Keratinocyte (primary cell): ENCODE measurements around the gene SUPT16H. TPM values are rescaled to one million over a fixed set of nuclear protein-coding genes. Genes with fewer than 3 reads are reported as not detected.

Source experiments
- DNase-seq: peaks from one replicate; pipeline ENCODE4 v3.0.0-alpha.2; 2011; ENCODE audit warnings: low read depth, missing footprints, low spot score
- FAIRE-seq: peaks from 2 replicates; lab custom pipeline; 2011; peaks lifted over from hg19 to GRCh38; lab: Jason Lieb, UNC
- H2AFZ ChIP-seq: 2 replicates; pipeline ENCODE4 v1.6.0; 2012; ENCODE audit warnings: low read length, control low read depth, inconsistent platforms; ENCODE audit not compliant: control insufficient read depth
- H3K27ac ChIP-seq: 2 replicates; pipeline ENCODE4 v1.5.1; 2011; ENCODE audit warnings: low read length; ENCODE audit not compliant: control insufficient read depth, insufficient read depth
- H3K27me3 ChIP-seq: 3 replicates; pipeline ENCODE4 v1.6.0; 2011; ENCODE audit warnings: low read length; ENCODE audit not compliant: control insufficient read depth, insufficient read depth; ENCODE audit errors: extremely low read depth
- H3K36me3 ChIP-seq, 2 experiments: 2 replicates in 1 of 2; 3 replicates in 1 of 2; pipeline ENCODE4 v1.5.1; 2011; ENCODE audit warnings: low read length in 2 of 2, mild to moderate bottlenecking in 1 of 2; ENCODE audit not compliant: control insufficient read depth in 2 of 2, insufficient read depth in 2 of 2; ENCODE audit errors: extremely low read depth in 1 of 2
- H3K4me1 ChIP-seq: 3 replicates; pipeline ENCODE4 v1.5.1; 2011; ENCODE audit warnings: low read length; ENCODE audit not compliant: control insufficient read depth, insufficient read depth; ENCODE audit errors: extremely low read depth
- H3K4me2 ChIP-seq: 3 replicates; pipeline ENCODE4 v1.6.0; 2011; ENCODE audit warnings: low read depth, low read length; ENCODE audit not compliant: control insufficient read depth, insufficient read depth; ENCODE audit errors: extremely low read depth
- H3K4me3 ChIP-seq, 3 experiments: fragments of 200-600 bp in 1 of 3; sonication (generic) in 1 of 3; 2 replicates in 2 of 3; 3 replicates in 1 of 3; pipeline ENCODE4 v1.5.1; 2011 to 2016; ENCODE audit warnings: low read length in 3 of 3, mild to moderate bottlenecking in 3 of 3, control low read depth in 2 of 3, inconsistent platforms in 1 of 3, low read depth in 1 of 3, mixed read lengths in 1 of 3, mixed run types in 1 of 3, moderate library complexity in 1 of 3; ENCODE audit not compliant: control insufficient read depth in 2 of 3, insufficient read depth in 2 of 3; ENCODE audit errors: extremely low read depth in 1 of 3
- H3K79me2 ChIP-seq: 2 replicates; pipeline ENCODE4 v1.6.0; 2012; ENCODE audit warnings: low read length; ENCODE audit not compliant: control insufficient read depth, insufficient read depth
- H3K9ac ChIP-seq: 3 replicates; pipeline ENCODE4 v1.6.0; 2011; ENCODE audit warnings: low read length; ENCODE audit not compliant: control insufficient read depth, insufficient read depth; ENCODE audit errors: extremely low read depth
- H3K9me1 ChIP-seq: 3 replicates; pipeline ENCODE4 v1.6.0; 2011; ENCODE audit warnings: low read length; ENCODE audit not compliant: control insufficient read depth, insufficient read depth; ENCODE audit errors: extremely low read depth
- H3K9me3 ChIP-seq: 2 replicates; pipeline ENCODE4 v1.5.1; 2012; ENCODE audit warnings: low read depth, low read length; ENCODE audit not compliant: control insufficient read depth
- H4K20me1 ChIP-seq: 3 replicates; pipeline ENCODE4 v1.6.0; 2011; ENCODE audit warnings: low read length; ENCODE audit not compliant: control insufficient read depth, insufficient read depth; ENCODE audit errors: extremely low read depth
- EZH2 ChIP-seq: IDR thresholded peaks from one replicate; pipeline ENCODE4 v1.6.1; 2012; ENCODE audit warnings: inconsistent platforms, mild to moderate bottlenecking, low read length, moderate library complexity
- dilution Hi-C: fragments of 300-500 bp; cut with MboI; formaldehyde crosslinking; loops from one replicate; pipeline ENCODE4 v1.7.0; 2020; ENCODE audit warnings: low sequenced_read_pairs; ENCODE audit not compliant: extremely low pct_ligation_motif_present
- polyA plus RNA-seq, 5 experiments: library from polyadenylated mRNA; depleted of rRNA in 3 of 5; stranded (reverse) in 3 of 5; stranded (forward) in 1 of 5; unstranded in 1 of 5; fragments of >200 nt; gene quantifications; 1 replicate in 1 of 5; 2 replicates in 3 of 5; 3 replicates in 1 of 5; pipeline versions ENCODE4 v1.2.1 to v1.2.3, GENCODE V29; 2011 to 2012; ENCODE audit warnings: missing spikeins in 2 of 5, low read depth in 1 of 5, low replicate concordance in 1 of 5
- TF ChIP-seq, protein P1 (sequence below), 3 experiments: IDR thresholded peaks in 1 of 3; conservative IDR thresholded peaks in 1 of 3; optimal IDR thresholded peaks in 1 of 3; 2 replicates in 2 of 3; 3 replicates in 1 of 3; pipeline versions ENCODE3 to v1.5.1; 2011; ENCODE audit warnings: low read length in 3 of 3, mild to moderate bottlenecking in 3 of 3, moderate library complexity in 2 of 3, control low read depth in 1 of 3, inconsistent platforms in 1 of 3; ENCODE audit not compliant: insufficient read depth in 2 of 3; ENCODE audit errors: extremely low read depth in 1 of 3

SUPT16H gene
- polyA plus RNA-seq, 1 donor (not counting 4 experiments of a cell fraction or from before 2014, with no cell fraction given) = 79.4 TPM

DNA sequence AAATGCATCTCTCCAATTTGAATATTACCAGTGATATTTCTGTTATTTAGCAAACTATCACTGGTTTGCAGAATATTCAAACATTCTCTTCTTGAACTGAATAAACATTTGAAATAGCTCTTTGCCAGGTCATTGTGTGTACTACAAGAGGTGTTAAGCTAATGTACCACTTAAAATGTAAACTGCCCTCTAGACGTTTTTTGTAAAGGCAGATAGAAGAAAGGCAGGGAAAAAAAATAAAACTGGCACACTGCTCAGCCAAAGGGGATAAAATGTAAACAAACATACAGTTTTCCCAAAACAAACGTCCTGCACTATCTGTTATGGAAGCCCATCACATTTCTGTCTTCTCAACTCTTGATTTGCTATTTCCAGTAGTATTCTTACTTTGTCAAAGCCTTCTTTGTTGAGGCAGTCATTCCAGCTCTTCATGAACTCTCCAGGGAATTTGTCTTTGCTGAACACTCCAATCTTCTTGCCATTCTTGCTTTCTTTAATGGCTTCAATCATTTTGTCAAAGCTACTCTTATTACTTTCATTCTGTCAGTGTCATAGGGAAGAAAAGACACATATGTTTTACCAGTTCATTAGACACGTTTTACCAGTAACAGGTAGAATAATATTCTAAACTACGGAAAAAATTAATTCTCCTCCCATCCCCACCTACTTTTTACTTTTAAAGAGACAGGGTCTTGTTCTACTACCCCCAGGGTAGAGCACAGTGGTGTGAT is 13.7 kb downstream of the SUPT16H start:
- Histone ChIP-seq H3K27ac (no peak overlapping the region), H3K9me3 (no peaks in the 10 kb centered on the region), H3K4me3 (no peak overlapping the region), H3K79me2 (peaks cover 14% of the 10 kb centered on the region), H4K20me1 (no peaks in the 10 kb centered on the region), H3K9ac (no peak overlapping the region), H2AFZ (no peak overlapping the region), H3K9me1 (no peaks in the 10 kb centered on the region), H3K4me1 (no peaks in the 10 kb centered on the region), H3K4me2 (no peak overlapping the region), H3K27me3 (no peaks in the 10 kb centered on the region), H3K36me3 (peaks cover 29 to 36% of the 10 kb centered on the region in 2 experiments)
- TF ChIP-seq, protein P1, sequence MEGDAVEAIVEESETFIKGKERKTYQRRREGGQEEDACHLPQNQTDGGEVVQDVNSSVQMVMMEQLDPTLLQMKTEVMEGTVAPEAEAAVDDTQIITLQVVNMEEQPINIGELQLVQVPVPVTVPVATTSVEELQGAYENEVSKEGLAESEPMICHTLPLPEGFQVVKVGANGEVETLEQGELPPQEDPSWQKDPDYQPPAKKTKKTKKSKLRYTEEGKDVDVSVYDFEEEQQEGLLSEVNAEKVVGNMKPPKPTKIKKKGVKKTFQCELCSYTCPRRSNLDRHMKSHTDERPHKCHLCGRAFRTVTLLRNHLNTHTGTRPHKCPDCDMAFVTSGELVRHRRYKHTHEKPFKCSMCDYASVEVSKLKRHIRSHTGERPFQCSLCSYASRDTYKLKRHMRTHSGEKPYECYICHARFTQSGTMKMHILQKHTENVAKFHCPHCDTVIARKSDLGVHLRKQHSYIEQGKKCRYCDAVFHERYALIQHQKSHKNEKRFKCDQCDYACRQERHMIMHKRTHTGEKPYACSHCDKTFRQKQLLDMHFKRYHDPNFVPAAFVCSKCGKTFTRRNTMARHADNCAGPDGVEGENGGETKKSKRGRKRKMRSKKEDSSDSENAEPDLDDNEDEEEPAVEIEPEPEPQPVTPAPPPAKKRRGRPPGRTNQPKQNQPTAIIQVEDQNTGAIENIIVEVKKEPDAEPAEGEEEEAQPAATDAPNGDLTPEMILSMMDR (optimal IDR thresholded peaks at IDR 0.05 in 1 of 3, IDR thresholded peaks at IDR 0.05 in 1 of 3, conservative IDR thresholded peaks at IDR 0.05 in 1 of 3; ENCODE audit: extremely low read depth in 1 of 3, insufficient read depth in 2 of 3, low read length in 3 of 3) = no peak
- TF ChIP-seq EZH2 = no peak
- dilution Hi-C loops = no loop called here
- FAIRE-seq = no peak
- no peak for DNase-seq

DNA sequence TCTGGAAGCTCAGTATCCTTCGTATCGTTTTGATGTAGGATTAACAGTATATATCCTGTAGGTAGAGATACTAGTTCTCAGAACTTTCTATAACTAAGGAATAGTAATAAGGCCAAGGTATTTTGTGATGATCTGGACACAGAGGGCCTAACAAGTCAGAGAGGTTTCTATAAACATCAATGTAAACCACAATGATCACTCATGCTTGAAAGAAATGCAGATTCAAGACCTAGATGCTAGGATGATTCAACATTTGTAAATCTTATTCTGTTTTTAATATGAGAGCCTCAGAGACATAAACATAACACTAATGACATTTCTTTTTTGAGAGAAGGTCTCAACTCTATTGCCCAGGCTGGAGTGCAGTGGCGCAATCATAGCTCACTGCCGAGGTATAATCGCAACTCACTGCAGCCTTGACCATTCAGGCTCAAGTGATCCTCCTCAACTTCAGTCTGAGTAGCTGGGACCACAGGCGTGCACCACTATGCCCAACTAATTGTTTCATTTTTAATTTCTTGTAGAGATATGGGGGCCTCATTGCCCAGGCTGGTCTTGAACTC is 16.2 kb downstream of the SUPT16H start:
- Histone ChIP-seq H3K9me1 (no peaks in the 10 kb centered on the region), H3K27ac (no peak overlapping the region), H3K4me1 (no peaks in the 10 kb centered on the region), H3K36me3 (peaks cover 35 to 52% of the 10 kb centered on the region in 2 experiments), H3K9me3 (no peaks in the 10 kb centered on the region), H3K9ac (no peak overlapping the region), H2AFZ (no peak overlapping the region), H3K4me3 (no peak overlapping the region), H3K79me2 (no peaks in the 10 kb centered on the region), H3K27me3 (no peaks in the 10 kb centered on the region), H3K4me2 (no peak overlapping the region), H4K20me1 (no peaks in the 10 kb centered on the region)
- TF ChIP-seq, protein P1 (optimal IDR thresholded peaks at IDR 0.05 in 1 of 3, IDR thresholded peaks at IDR 0.05 in 1 of 3, conservative IDR thresholded peaks at IDR 0.05 in 1 of 3; ENCODE audit: extremely low read depth in 1 of 3, insufficient read depth in 2 of 3, low read length in 3 of 3) = no peak
- no peak for TF ChIP-seq EZH2
- FAIRE-seq = no peak
- DNase-seq = no peak
- dilution Hi-C loops = no loop called here
